Left lung (tissue), 10 donors: ENCODE data around the gene COPS6. TPM values are rescaled to one million over a fixed set of nuclear protein-coding genes. Genes with fewer than 3 reads are reported as not detected.
A peak's percentile ranks its signal among the peaks of the same experiment; 100 is the strongest.

ENCODE experiments used
- ATAC-seq: fragments of 200-7000 bp; cut with Tn5 transposase; one replicate; pipeline ENCODE4 v1.9.1; 2020; ENCODE audit warnings: moderate library complexity
- DNase-seq, 4 donors: peaks; one replicate each; pipeline ENCODE4 v3.0.0-alpha.2; 2013 to 2020
- H3K27ac ChIP-seq, 2 donors: fragments of 200-600 bp; sonication (generic) in 1 of 2; one replicate each; pipeline versions ENCODE4 v1.5.0 to v1.8.0; 2020 to 2021
- H3K27me3 ChIP-seq, 2 donors: fragments of 200-600 bp; sonication (generic) in 1 of 2; one replicate each; pipeline versions ENCODE4 v1.5.0 to v1.8.0; 2020 to 2021
- H3K36me3 ChIP-seq, 2 donors: fragments of 200-600 bp; sonication (generic) in 1 of 2; one replicate each; pipeline versions ENCODE4 v1.5.0 to v1.8.0; 2020 to 2021
- H3K4me1 ChIP-seq, 2 donors: fragments of 200-600 bp; one replicate each; pipeline ENCODE4 v1.8.0; 2021
- H3K4me3 ChIP-seq, 2 donors: fragments of 200-600 bp; sonication (generic) in 1 of 2; one replicate each; pipeline versions ENCODE4 v1.5.0 to v1.8.0; 2020 to 2021; ENCODE audit warnings: mild to moderate bottlenecking in 1 of 2
- H3K9me3 ChIP-seq, 2 donors: fragments of 200-600 bp; sonication (generic) in 1 of 2; one replicate each; pipeline versions ENCODE4 v1.5.0 to v1.8.0; 2020 to 2021
- intact Hi-C, 2 donors: fragments of 100-400 bp; cut with DNase I; formaldehyde crosslinking; loops; one replicate each; pipeline versions ENCODE4 v1.11.2 to v1.14.2; 2022
- polyA plus RNA-seq, 6 donors: library from polyadenylated mRNA; unstranded; fragments of 120-200 nt; gene quantifications; one replicate each; pipeline ENCODE4 v1.2.1, GENCODE V29; 2013; ENCODE audit not compliant: insufficient read length in 6 of 6
- total RNA-seq, 2 donors: library from RNA; stranded (reverse); fragmentation: NEBNext Ultra II Directional; extraction: Animal tissue kit (Norgen Biotek cat#: 25700); gene quantifications; one replicate each; pipeline ENCODE4 v1.2.1, GENCODE V29; 2021
- TF ChIP-seq, protein P1 (sequence below), 2 donors: fragments of 200-600 bp; sonication (generic) in 1 of 2; IDR thresholded peaks; one replicate each; pipeline versions ENCODE4 v1.5.0 to v1.8.0; 2021; ENCODE audit warnings: antibody characterized with exemption in 2 of 2
- donor health status: DM: no; HTN: yes; CAD: no.
- donor health status: DM: no; HTN: no; CAD: no.

The COPS6 gene
- total and polyA plus RNA-seq, 8 donors, result 74.2 to 139 (median 114) TPM

GRCh38 chr7:100075418-100075817, 13.4 kb upstream of the COPS6 start:
- H3K9me3 ChIP-seq, result peaks cover 4 to 26% of the 10 kb centered on the region in 2 donors
- no peak for ATAC-seq

GRCh38 chr7:100077205-100077604, 11.6 kb upstream of the COPS6 start:
- Histone ChIP-seq H3K36me3 (peaks cover 8 to 72% of the 10 kb centered on the region in 2 donors), H3K27me3 (no peaks in the 10 kb centered on the region), H3K27ac (no peak overlapping the region), H3K9me3 (peaks cover 0 to 8% of the 10 kb centered on the region in 2 donors), H3K4me1 (peaks cover 14 to 34% of the 10 kb centered on the region in 2 donors), H3K4me3 (no peak overlapping the region)
- TF ChIP-seq, protein P1, sequence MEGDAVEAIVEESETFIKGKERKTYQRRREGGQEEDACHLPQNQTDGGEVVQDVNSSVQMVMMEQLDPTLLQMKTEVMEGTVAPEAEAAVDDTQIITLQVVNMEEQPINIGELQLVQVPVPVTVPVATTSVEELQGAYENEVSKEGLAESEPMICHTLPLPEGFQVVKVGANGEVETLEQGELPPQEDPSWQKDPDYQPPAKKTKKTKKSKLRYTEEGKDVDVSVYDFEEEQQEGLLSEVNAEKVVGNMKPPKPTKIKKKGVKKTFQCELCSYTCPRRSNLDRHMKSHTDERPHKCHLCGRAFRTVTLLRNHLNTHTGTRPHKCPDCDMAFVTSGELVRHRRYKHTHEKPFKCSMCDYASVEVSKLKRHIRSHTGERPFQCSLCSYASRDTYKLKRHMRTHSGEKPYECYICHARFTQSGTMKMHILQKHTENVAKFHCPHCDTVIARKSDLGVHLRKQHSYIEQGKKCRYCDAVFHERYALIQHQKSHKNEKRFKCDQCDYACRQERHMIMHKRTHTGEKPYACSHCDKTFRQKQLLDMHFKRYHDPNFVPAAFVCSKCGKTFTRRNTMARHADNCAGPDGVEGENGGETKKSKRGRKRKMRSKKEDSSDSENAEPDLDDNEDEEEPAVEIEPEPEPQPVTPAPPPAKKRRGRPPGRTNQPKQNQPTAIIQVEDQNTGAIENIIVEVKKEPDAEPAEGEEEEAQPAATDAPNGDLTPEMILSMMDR (IDR thresholded peaks at IDR 0.05), result no peak
- DNase-seq (no peak), ATAC-seq (no peak)
- intact Hi-C loops, result no loop called here

More at GRCh38 chr7:100075418-100075817, 13.4 kb upstream of the COPS6 start:
- Histone ChIP-seq H3K4me1 (peaks cover 6 to 20% of the 10 kb centered on the region in 2 donors), H3K36me3 (peaks cover 17 to 90% of the 10 kb centered on the region in 2 donors), H3K4me3 (no peak overlapping the region), H3K27me3 (no peaks in the 10 kb centered on the region), H3K27ac (no peak overlapping the region)
- DNase-seq, result no peak
- TF ChIP-seq, protein P1 (IDR thresholded peaks at IDR 0.05), result no peak
- intact Hi-C loops, result no loop called here

- Histone ChIP-seq H3K4me1 (peaks cover 14 to 41% of the 10 kb centered on the region in 2 donors), H3K27ac (no peak overlapping the region), H3K27me3 (no peaks in the 10 kb centered on the region), H3K36me3 (peaks cover 6 to 53% of the 10 kb centered on the region in 2 donors), H3K4me3 (no peak overlapping the region), H3K9me3 (no peaks in the 10 kb centered on the region)
- intact Hi-C loops, result no loop called here
- DNase-seq (no peak), ATAC-seq (no peak)
- TF ChIP-seq, protein P1 (IDR thresholded peaks at IDR 0.05), result no peak
Measured at GRCh38 chr7:100079024-100079560, 9.7 kb upstream of the COPS6 start.

- peaks cover 14 to 41% of the 10 kb centered on the region in 2 donors for H3K4me1 ChIP-seq
- TF ChIP-seq, protein P1 (IDR thresholded peaks at IDR 0.05), result no peak
- H3K9me3 ChIP-seq, result no peaks in the 10 kb centered on the region
- ATAC-seq (peak; percentile 17), DNase-seq (no peak)
- H3K4me3 ChIP-seq, result peak overlapping the region; percentile 94 to 98
- no peaks in the 10 kb centered on the region for H3K27me3 ChIP-seq
- H3K27ac ChIP-seq, result peak overlapping the region; percentile 74 to 88
- intact Hi-C loops, result no loop called here
- peaks cover 0 to 34% of the 10 kb centered on the region in 2 donors for H3K36me3 ChIP-seq
Measured at GRCh38 chr7:100080907-100081534, 7.7 kb upstream of the COPS6 start.

DNA sequence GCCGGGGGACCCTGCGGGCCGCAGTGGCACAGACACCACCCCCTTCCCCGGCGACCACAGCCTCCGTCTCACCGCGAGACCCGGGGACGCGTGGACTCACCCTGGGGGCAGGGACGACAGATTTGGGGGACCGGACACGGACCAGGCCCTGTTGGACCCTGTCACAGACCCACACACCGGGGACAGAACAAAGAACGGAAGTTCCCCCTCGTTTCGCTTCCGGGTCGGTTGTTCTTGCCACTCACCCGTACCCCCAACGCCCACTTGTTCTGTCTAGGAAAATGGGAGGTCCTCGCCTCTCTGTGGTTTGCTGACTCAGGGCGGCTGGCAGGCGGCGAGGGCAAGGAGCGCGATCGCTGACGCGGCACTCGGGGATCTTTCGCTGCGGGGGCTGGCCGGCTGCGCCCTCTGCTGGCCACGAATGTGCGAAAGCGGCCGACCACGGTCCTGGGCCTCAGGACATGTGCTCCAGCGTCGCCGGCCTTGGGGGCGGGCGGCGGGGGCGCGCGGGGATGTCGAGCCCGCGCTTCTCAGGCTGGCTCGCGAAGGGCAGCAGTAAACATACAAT, 7.2 kb upstream of the COPS6 start, which contains the start of gene ZNF3:
ZNF3 (minus strand) TSS at position 189 of the 568 bp plus-strand sequence. CDS start 4,366 bp downstream, outside the sequence.
- Histone ChIP-seq H3K9me3 (no peaks in the 10 kb centered on the region), H3K36me3 (peaks cover 0 to 28% of the 10 kb centered on the region in 2 donors), H3K27me3 (no peaks in the 10 kb centered on the region), H3K4me3 (peak within 1 kb of the TSS; percentile 94 to 98), H3K4me1 (peaks cover 14 to 41% of the 10 kb centered on the region in 2 donors), H3K27ac (peak within 1 kb of the TSS; percentile 74 to 88)
- ATAC-seq, result peak; percentile 95
- TF ChIP-seq, protein P1 (IDR thresholded peaks at IDR 0.05), result peak; percentile 85 to 97
- intact Hi-C loops, result no loop called here
- DNase-seq, result peak; percentile 97 to 100 (median 98)
